Fibroblast of peridontal ligament (primary cell): ENCODE data around the gene PTX3.

Experiments used
- DNase-seq: peaks from one replicate; pipeline ENCODE4 v3.0.0-alpha.2; 2010; ENCODE audit errors: extremely low read depth

The PTX3 gene

DNA sequence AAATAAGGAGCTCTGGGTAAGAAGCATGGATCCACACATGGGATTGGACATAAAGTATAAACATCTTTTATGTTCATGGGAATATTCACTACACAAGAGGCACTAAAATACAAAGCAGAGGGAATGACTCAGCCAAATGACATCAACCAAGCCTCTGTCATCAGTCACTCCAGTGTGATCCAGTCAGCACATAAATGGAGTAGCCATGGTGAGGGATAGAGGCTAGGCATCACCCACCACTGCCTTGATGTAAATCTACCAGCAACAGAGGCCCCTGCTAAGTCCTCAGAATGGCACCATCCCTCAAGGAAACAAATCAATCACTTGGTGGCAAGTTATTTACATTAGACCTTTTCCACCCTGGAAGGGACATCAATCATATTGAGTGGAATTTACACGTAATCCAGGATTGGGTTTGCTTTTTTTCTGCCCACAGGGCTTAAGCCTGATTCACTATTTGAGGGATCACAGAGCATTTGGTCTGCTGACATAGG is 39.3 kb downstream of the PTX3 start:
- peak; percentile 70 for DNase-seq

GRCh38 chr3:157477441-157477840 is 40.8 kb downstream of the PTX3 start:
- DNase-seq = no peak

DNA sequence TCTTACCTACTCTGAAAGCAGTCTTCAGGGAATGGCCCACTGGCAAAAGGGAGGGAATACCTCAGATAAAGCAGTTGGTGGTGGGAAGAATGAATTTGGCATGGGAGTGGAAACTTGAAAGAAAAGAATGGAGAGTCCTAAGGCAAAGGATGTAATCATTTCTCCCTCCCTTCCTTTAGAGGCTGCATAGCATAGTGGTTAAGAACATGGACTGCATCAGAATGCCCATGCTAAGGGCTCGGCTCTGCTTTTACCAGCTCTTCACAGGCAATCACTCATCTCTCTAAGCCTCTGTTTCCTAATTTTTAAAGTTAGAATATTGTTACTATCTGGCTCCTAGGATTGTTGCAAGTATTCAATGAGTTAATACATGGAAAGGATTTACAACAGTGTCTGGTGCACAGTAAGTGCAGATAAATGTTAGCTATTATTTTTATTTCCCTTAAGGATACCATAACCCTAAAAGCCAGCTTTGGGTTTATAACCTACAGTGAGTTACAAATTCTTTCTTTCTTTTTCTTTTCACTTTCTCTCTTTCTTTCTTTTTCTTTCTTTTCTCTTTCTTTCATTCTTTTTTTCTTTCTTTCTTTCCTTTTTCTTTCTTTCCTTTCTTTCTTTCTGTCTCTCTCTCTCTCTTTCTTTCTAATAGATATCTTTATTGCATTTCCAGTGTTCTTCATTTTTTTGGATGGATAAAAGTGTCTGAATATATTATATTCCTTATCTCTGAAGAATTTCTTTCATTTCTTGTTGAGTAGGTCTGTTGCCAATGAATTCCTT is 43.0 kb downstream of the PTX3 start:
- no peak for DNase-seq

GRCh38 chr3:157487339-157487738 is 50.7 kb downstream of the PTX3 start:
- peak; percentile 54 for DNase-seq

DNA sequence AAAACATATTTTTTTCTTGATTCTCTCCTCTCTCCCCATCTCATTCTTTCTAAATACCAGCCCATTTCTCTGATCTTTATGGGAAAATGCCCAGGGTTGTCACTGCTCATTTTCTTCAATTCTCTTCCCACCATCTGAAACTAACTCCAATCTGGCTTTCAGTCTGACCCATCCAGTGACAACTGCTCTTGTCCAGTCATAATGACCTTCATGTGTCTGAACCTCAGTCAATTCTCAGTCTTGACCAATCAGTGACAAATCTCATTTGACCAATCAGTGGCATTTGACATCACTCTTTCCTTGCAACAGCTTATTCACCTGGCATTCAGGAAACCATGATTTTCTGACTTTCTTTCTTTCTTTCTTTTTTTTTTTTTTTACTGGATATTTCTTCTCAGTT is 51.5 kb downstream of the PTX3 start:
- DNase-seq = no peak

- no peak for DNase-seq
Measured at GRCh38 chr3:157491136-157491535, 54.5 kb downstream of the PTX3 start.
